T-helper 1 cell (primary cell): Measurements from ENCODE around the gene PLCXD3.
"Not testable (repeated sequence)": the region's sequence is repeated elsewhere in the genome, so short reads cannot be mapped to it uniquely, and the experiment has no call there.

Experiments
- DNase-seq, 5 donors: peaks; one replicate each; pipeline ENCODE4 v3.0.0-alpha.2; 2012 to 2020
- total RNA-seq, 4 donors: gene quantifications; one replicate each; lab custom pipeline; 2026; lab: John Stamatoyannopoulos, UW

PLCXD3 gene, protein sequence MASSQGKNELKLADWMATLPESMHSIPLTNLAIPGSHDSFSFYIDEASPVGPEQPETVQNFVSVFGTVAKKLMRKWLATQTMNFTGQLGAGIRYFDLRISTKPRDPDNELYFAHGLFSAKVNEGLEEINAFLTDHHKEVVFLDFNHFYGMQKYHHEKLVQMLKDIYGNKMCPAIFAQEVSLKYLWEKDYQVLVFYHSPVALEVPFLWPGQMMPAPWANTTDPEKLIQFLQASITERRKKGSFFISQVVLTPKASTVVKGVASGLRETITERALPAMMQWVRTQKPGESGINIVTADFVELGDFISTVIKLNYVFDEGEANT
- total RNA-seq, result 0 reads per million in 4 donors

DNA sequence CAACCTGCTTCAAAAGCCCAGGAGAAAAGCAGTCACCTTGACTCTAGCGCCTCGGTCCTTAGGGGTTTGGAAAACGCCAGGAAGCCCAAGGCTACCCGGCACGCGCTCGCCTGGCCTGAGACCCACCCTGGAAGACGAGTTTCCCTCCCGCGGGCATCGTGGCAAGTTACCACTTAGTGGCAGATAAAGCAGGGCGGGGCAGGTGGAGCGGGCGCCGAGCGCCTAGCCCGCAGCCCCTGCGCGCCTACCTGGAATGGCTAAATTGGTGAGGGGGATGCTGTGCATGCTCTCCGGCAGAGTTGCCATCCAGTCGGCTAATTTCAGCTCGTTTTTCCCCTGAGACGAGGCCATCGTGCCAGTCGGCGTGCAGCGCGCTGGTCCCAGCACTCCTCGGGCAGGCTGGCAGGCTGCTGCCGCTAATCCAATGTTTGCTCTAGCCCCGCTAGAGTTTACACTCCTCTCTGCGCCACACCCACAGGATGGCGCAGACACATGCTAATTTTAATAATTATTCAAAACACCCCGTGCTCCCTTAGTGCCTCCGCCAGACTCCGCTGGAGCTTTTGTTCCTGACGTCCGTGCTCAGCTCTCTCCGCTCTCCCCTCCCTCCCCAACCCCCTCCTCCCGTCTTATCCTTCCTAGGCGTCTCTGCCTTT lies at the start of gene PLCXD3:
PLCXD3 (minus strand) TSS at position 426 of the 656 bp plus-strand sequence; CDS start at position 351, 75 bp downstream.
- DNase-seq, result no peak

- no peak for DNase-seq
Observed at GRCh38 chr5:41559184-41559583, 48.8 kb upstream of the PLCXD3 start.

- DNase-seq, result no peak
Observed at GRCh38 chr5:41558295-41558694, 47.9 kb upstream of the PLCXD3 start.

- no peak for DNase-seq
Observed at GRCh38 chr5:41547991-41548390, 37.6 kb upstream of the PLCXD3 start.

- no peak for DNase-seq
Observed at GRCh38 chr5:41542183-41542582, 31.8 kb upstream of the PLCXD3 start.

DNA sequence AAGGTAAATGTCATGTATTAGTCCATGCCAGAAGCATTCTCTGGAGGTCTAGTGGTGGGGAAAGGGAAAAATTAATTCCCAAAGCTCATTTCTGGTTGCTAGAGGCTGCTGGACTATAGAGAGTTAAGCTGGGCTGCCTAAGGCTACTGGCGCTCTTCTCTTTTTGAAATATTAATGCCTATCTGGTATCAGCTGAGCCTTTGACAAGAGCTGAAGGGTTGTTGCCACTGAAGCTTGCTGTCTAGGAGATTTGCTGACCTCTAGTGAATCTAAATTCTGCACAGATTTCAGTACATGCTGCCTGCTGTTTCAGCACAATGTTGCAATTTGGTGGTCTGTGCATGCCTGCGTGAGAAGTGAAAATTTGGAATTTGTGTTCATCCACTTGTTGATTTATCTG lies 29.1 kb upstream of the PLCXD3 start:
- no peak for DNase-seq

GRCh38 chr5:41537581-41537980 lies 27.2 kb upstream of the PLCXD3 start:
- no peak for DNase-seq

DNA sequence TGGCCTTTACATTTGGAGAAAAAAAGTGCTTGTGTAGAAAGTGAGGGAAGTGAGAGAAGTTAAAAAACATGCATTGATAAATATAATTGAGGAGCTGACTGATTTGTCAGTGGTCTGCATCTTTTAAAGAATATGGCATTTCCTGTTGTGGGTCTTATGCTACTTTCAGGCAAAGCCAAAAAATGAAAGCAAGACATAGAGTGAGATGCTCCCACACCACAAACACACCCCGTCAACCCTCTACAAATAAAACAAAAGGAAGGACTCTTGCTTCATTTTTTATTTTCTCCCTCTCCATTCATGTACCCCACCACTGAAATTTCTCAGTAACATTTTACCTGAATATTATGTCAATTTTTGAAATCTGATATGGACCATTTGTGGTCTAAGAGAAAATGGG lies 22.1 kb upstream of the PLCXD3 start:
- DNase-seq, result no peak

GRCh38 chr5:41527201-41527779 lies 16.9 kb upstream of the PLCXD3 start:
- DNase-seq, result no peak

GRCh38 chr5:41526699-41527098 lies 16.3 kb upstream of the PLCXD3 start:
- no peak for DNase-seq

- DNase-seq, result no peak
Observed at GRCh38 chr5:41524174-41524573, 13.8 kb upstream of the PLCXD3 start.

DNA sequence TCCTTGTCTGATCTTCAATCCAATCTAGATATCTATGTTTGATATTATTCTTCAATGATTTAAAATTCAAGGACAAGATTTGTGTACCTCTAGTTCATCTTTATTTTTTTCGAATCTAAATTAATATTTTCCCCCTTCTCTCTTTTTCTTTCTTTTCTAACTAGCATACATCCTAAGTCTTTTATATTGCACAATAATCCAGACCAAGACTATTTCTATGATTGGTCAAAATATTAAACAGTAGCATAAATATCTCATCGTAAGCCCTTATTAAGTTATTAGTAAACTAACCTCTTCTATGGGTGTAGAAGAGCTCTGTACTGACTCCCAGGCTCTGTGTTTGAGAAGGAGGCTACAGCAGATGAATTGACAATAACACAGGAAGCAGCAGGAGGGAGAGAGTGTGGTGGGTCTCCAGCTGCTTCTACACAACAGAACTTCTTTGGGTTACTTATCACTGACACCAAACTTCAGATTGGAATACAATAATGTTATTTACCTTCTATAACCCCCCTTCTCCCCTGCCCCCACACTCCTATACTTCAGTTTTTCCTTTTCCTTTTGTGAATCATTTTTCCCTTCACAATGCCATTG lies 11.9 kb upstream of the PLCXD3 start:
- no peak for DNase-seq

DNA sequence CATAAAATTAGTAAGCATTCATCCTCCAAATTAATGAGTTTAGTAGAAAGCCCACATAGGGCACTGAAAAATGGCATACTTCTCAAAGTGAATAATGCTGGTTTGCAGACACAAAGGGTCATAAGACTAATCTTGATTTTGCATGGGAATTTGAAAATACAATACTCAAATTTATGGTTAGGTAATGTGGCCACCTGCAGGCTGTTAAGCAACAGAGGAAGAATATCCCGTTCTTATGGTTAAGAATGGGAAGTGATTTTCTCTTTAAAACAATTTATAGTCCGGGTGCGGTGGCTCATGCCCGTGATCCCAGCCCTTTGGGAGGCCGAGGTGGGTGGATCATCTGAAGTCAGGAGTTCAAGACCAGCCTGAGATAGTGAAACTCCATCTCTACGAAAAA lies 9.4 kb upstream of the PLCXD3 start:
- DNase-seq, result no peak

DNA sequence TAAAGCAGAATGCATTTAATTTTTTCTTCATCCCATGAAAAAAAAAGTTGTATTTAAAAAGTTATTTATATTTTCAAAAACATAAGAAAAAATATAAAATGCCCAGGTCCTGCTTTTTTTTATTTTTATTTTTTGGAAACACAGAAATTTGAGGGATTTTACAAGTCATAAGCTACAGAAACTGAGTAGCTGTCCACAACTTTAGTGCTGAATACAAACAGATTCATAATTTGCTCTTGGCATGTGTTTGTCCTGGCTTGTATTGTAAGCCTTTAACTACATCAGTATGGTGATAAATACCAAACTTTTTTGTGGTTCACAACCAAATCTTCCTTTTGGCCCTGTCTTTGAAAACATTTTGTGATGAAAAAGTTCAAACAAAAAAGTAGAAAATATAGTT lies 7.5 kb upstream of the PLCXD3 start:
- DNase-seq, result no peak

- DNase-seq, result no peak
Observed at GRCh38 chr5:41511241-41511640, 840 bp upstream of the PLCXD3 start.

GRCh38 chr5:41509399-41510175 lies 814 bp downstream of the PLCXD3 start:
- no peak for DNase-seq

DNA sequence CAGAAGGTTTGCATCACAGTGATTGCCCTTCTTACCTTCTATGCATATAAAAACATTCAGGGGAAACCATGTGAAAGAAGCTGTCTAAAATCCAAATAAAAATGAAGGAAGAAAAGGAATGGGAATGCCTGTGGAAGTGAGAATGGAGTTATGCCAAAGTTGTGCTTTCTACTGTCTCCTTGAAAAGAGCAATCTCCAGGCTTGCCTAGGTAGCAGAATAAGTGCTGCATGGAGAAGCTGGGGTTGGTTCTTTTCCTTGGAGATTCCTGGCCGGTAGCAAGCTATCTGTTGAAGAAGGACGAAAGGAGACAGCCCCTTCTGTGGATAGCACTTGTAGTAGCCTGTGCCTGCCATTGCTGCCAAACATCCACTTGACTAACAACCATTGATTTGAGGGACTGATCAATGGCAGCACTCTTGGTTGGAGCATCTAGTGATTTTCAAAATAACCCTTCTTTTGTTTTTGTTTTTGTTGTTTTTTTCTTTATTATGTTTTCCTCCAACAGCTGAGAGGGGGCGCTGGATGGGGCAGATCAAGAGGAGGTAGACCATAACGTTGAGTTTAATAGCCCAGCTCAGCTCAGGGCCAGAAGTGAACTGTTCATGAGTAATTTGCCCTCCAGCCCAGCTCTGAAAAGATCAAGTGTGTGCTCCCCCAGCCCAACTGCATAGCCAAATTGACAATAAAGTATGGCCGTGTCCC lies 1.6 kb downstream of the PLCXD3 start:
- no peak for DNase-seq

GRCh38 chr5:41508186-41508585 lies 2.2 kb downstream of the PLCXD3 start:
- DNase-seq, result no peak

GRCh38 chr5:41507501-41507900 lies 2.9 kb downstream of the PLCXD3 start:
- DNase-seq, result no peak

GRCh38 chr5:41503860-41504259 lies 6.5 kb downstream of the PLCXD3 start:
- DNase-seq, result no peak

GRCh38 chr5:41503310-41503709 lies 7.1 kb downstream of the PLCXD3 start:
- no peak for DNase-seq

GRCh38 chr5:41493490-41494126 lies 16.8 kb downstream of the PLCXD3 start:
- DNase-seq, result not testable (repeated sequence)
